Astrocyte of the cerebellum (primary cell): ENCODE results near the gene ZNF534.
A peak's percentile ranks its signal among the peaks of the same experiment; 100 is the strongest.

Experiments
- DNase-seq: peaks from one replicate; pipeline ENCODE4 v3.0.0-alpha.2; 2011; ENCODE audit warnings: low read depth
- H3K4me3 ChIP-seq: 2 replicates; pipeline ENCODE4 v1.5.1; 2011; ENCODE audit warnings: mild to moderate bottlenecking, low read depth, low read length, moderate library complexity
- CTCF ChIP-seq: IDR thresholded peaks from 2 replicates; pipeline ENCODE4 v1.5.1; 2012; ENCODE audit warnings: low read length, low read depth, moderate library complexity, mild to moderate bottlenecking; ENCODE audit errors: missing control alignments
- in situ Hi-C: cut with HindIII; loops from 2 replicates; pipeline ENCODE4 v1.10.0; 2017; ENCODE audit warnings: low sequenced_read_pairs

The ZNF534 gene

GRCh38 chr19:52442179-52442578, 13.2 kb downstream of the ZNF534 start:
- no peak overlapping the region for H3K4me3 ChIP-seq
- in situ Hi-C loops, result no loop called here
- TF ChIP-seq CTCF, result no peak
- DNase-seq, result no peak

- no peak for DNase-seq
- H3K4me3 ChIP-seq, result no peak overlapping the region
- in situ Hi-C loops, result no loop called here
- TF ChIP-seq CTCF, result no peak
Observed at GRCh38 chr19:52444506-52444905, 15.6 kb downstream of the ZNF534 start.

GRCh38 chr19:52451241-52451640, 22.3 kb downstream of the ZNF534 start:
- in situ Hi-C loops, result no loop called here
- no peak overlapping the region for H3K4me3 ChIP-seq
- TF ChIP-seq CTCF, result no peak

GRCh38 chr19:52453324-52454094, 24.6 kb downstream of the ZNF534 start, which contains the start of gene ZNF578:
Gene ZNF578, plus strand, starts transcription at chr19:52453553. Its CDS starts 48,293 bp downstream, at chr19:52501846.
- no peak for TF ChIP-seq CTCF
- DNase-seq, result peak; percentile 42
- peak within 1 kb of the TSS; percentile 67 for H3K4me3 ChIP-seq
- in situ Hi-C loops, result no loop called here

More at GRCh38 chr19:52451241-52451640, 22.3 kb downstream of the ZNF534 start:
- no peak for DNase-seq

GRCh38 chr19:52464798-52465470, 36.0 kb downstream of the ZNF534 start:
- no peak for TF ChIP-seq CTCF
- DNase-seq, result no peak
- in situ Hi-C loops, result no loop called here
- H3K4me3 ChIP-seq, result no peak overlapping the region

GRCh38 chr19:52473655-52474350, 44.9 kb downstream of the ZNF534 start:
- DNase-seq, result no peak
- no peak overlapping the region for H3K4me3 ChIP-seq
- in situ Hi-C loops, result no loop called here
- no peak for TF ChIP-seq CTCF
